Stomach (tissue), 8 donors: ENCODE measurements around the gene PLXNA1. TPM values are rescaled to one million over a fixed set of nuclear protein-coding genes. Genes with fewer than 3 reads are reported as not detected.

ENCODE experiments used
- polyA plus RNA-seq, 3 donors: library from polyadenylated mRNA; stranded (reverse); fragments of 200-250 nt; gene quantifications; one replicate each; pipeline ENCODE4 v1.2.3, GENCODE V29; 2013
- total RNA-seq, 5 donors: library from RNA; depleted of rRNA; stranded (reverse); fragments of >200 nt; gene quantifications; one replicate each; pipeline versions ENCODE4 v1.1.0 to v1.2.3, GENCODE V29; 2014 to 2016
- donor health status: healthy with polysubstance abuse.
- donor health status: Bipolar disorder and iron deficiency.
- donor health status: healthy.

The PLXNA1 gene
- total and polyA plus RNA-seq, 8 donors: 0.92 to 54.7 (median 13.9) TPM

Other genes starting within 250 kb of the PLXNA1 start
- gene PRR23E, start 210.0 kb downstream of the PLXNA1 start, total RNA-seq: not detected
- not detected for gene PRR23E, start 210.0 kb downstream of the PLXNA1 start, polyA plus RNA-seq